Omental fat pad (tissue), 4 donors: Measurements from ENCODE around the gene SLC51B. TPM values are rescaled to one million over a fixed set of nuclear protein-coding genes. Genes with fewer than 3 reads are reported as not detected.
"Not testable (repeated sequence)": the region's sequence is repeated elsewhere in the genome, so short reads cannot be mapped to it uniquely, and the experiment has no call there.

Experiments
- ATAC-seq: fragments of 150-250 bp; one replicate; pipeline ENCODE4 v1.9.1; 2016; ENCODE audit warnings: mild to moderate bottlenecking, moderate library complexity; ENCODE audit not compliant: low FRiP score
- DNase-seq: peaks from one replicate; pipeline ENCODE4 v3.0.0-alpha.2; 2019; ENCODE audit warnings: low spot score
- CTCF ChIP-seq, 3 donors: fragments of 450-650 bp; IDR thresholded peaks; one replicate each; pipeline ENCODE4 v1.5.1; 2016 to 2017; ENCODE audit warnings: antibody characterized with exemption in 3 of 3, mild to moderate bottlenecking in 3 of 3, moderate library complexity in 2 of 3
- total RNA-seq, 4 donors: library from RNA; depleted of rRNA; stranded (reverse); fragments of >200 nt; gene quantifications; one replicate each; pipeline ENCODE4 v1.1.0, GENCODE V29; 2016

SLC51B gene
- total RNA-seq, result not detected

- no peak for DNase-seq
- TF ChIP-seq CTCF (IDR thresholded peaks at IDR 0.05), result no peak
- no peak for ATAC-seq
Measured at GRCh38 chr15:65044724-65045481, at the start of gene SLC51B. Gene SLC51B, plus strand, starts transcription at chr15:65045387. Its CDS starts 4,618 bp downstream, at chr15:65050005.

GRCh38 chr15:64997066-64997465 lies 48.1 kb upstream of the SLC51B start:
- DNase-seq, result no peak
- ATAC-seq, result no peak
- no peak for TF ChIP-seq CTCF (IDR thresholded peaks at IDR 0.05)

- ATAC-seq (no peak), DNase-seq (no peak)
- TF ChIP-seq CTCF (IDR thresholded peaks at IDR 0.05), result no peak
Measured at GRCh38 chr15:64997745-64998375, 47.3 kb upstream of the SLC51B start.

- DNase-seq, result no peak
- TF ChIP-seq CTCF (IDR thresholded peaks at IDR 0.05), result no peak
- no peak for ATAC-seq
Measured at GRCh38 chr15:65004993-65005392, 40.2 kb upstream of the SLC51B start.

GRCh38 chr15:65006876-65007275 lies 38.3 kb upstream of the SLC51B start:
- no peak for ATAC-seq
- TF ChIP-seq CTCF (IDR thresholded peaks at IDR 0.05), result no peak
- DNase-seq, result no peak

- no peak for DNase-seq
- ATAC-seq, result no peak
Measured at GRCh38 chr15:65008983-65009382, 36.2 kb upstream of the SLC51B start.

GRCh38 chr15:65011198-65011597 lies 34.0 kb upstream of the SLC51B start:
- not testable (repeated sequence) for ATAC-seq, DNase-seq

More at GRCh38 chr15:65008983-65009382, 36.2 kb upstream of the SLC51B start:
- no peak for TF ChIP-seq CTCF (IDR thresholded peaks at IDR 0.05)
